Measurements from ENCODE around the gene PPP2R5C. TPM values are rescaled to one million over a fixed set of nuclear protein-coding genes. Genes with fewer than 3 reads are reported as not detected.

The PPP2R5C gene
- total and polyA plus RNA-seq, 9 of the 15 experiments (the other 6 are each of a cell fraction or from before 2014, with no cell fraction given) = 284 to 617 (median 395) TPM

DNA sequence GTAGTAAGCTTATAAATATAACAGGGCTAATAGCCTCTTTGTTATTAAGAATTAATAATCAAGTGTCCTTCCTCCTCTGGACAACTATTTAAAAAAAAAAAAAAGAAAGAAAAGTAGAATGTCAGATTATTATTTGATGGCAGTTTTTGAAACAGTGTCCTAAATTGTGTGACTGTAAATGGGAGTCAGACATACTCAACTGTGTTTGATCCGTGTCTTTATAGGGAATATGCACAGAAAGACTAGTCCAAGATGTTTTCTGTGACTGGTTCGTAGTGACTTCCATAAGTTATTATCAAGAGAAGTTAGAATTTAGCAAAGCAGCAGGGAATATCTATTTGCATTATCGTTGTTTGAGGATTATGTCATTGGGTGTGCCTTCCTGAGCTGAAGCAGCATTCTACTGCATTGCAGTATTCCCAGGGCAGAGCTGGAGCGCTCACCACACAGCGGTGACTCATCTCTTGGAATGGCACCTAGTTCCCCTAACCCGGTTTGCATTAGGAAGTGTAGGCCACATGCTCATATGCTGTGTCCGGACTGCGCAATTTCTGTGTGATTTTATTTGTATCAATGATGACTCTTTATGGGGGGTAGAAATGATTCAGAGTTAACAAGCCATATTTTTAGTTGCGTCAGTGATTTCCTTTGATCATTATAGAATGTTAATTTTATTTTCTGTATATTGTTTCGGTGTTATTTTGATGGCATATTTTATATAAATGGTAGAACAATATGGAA lies 210.8 kb downstream of the PPP2R5C start (continued):
- TF ChIP-seq RBM14 (IDR thresholded peaks at IDR 0.05; ENCODE audit: borderline replicate concordance, insufficient read depth, low read depth, low read length) (no peak), KLF10 (CRISPR knock-in tag; IDR thresholded peaks at IDR 0.05) (no peak), ZNF408 (CRISPR knock-in tag; IDR thresholded peaks at IDR 0.05; ENCODE audit: low read depth) (no peak), GTF2E2 (tag; IDR thresholded peaks at IDR 0.05) (no peak), CHCHD3 (CRISPR knock-in tag; IDR thresholded peaks at IDR 0.05) (no peak), GABPB2 (CRISPR knock-in tag; conservative IDR thresholded peaks at IDR 0.05) (no peak), MTA2 (IDR thresholded peaks at IDR 0.05; ENCODE audit: low read depth) (0 out of 2 replicates have a peak, but pooled peaks have one; percentile 27), RHOXF2B (CRISPR knock-in tag; conservative IDR thresholded peaks at IDR 0.05) (no peak), JUND (IDR thresholded peaks at IDR 0.05; ENCODE audit: borderline replicate concordance, low read depth, low read length) (peak; percentile 98), JUND (tag; IDR thresholded peaks at IDR 0.05; ENCODE audit: borderline replicate concordance, low read depth, low read length) (peak; percentile 98)

DNA sequence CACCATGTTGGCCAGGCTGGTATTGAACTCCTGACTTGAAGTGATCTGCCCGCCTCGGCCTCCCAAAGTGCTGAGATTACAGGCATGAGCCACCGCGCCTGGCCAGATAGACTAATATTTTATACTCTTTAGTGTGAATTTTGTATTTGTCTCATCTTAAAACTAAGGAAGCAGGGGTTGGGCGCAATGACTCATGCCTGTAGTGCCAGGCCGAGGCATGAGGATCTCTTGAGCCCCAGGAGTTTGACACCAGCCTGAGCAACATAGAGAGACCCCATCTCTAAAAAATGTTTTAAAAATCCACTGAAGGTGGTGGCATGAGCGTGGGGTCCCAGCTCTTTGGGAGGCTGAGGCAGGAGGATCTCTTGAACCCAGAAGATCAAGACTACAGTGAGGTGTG lies 211.8 kb downstream of the PPP2R5C start:
- intact Hi-C loops (cut with micrococcal nuclease) (no loop called here), in situ Hi-C loops (cut with MboI) (no loop called here)
- H3K27ac ChIP-seq (ENCODE audit: extremely low read depth, low read depth, low read length) = no peak overlapping the region
- no peaks in the 10 kb centered on the region for H3K9me1 ChIP-seq (ENCODE audit: control insufficient read depth, insufficient read depth, low read length)
- no peak overlapping the region for H3K4me3 ChIP-seq
- ChIA-PET CTCF (ENCODE audit: low intra/inter-chr PET ratio) (no interaction called here), POLR2A (interaction anchor here (0.6 to 1.0 kb wide), 2 partner anchors 86 to 165 kb away, joined by 3 read pairs; no protein-coding TSS in a partner anchor)
- H3K4me1 ChIP-seq (replicated peaks in 1 of 2; ENCODE audit: control insufficient read depth in 2 of 2, insufficient read depth in 2 of 2, low read length in 2 of 2) = peaks cover 0 to 10% of the 10 kb centered on the region in 2 experiments; a peak in 3 of 5 replicates
- H3K27me3 ChIP-seq (ENCODE audit: control insufficient read depth in 2 of 2, insufficient read depth in 2 of 2, low read length in 2 of 2) = no peaks in the 10 kb centered on the region
- 98% methylated on average over 6 of the region's 7 CpGs for WGBS (ENCODE audit: insufficient coverage, low coverage, missing lambda C conversion rate)
- H3K36me3 ChIP-seq (ENCODE audit: control insufficient read depth, insufficient read depth, low read length) = peaks cover 64% of the 10 kb centered on the region
- no peak overlapping the region for H2AFZ ChIP-seq (ENCODE audit: low read depth, low read length)
- DNase-seq (ENCODE audit: extremely low read depth in 1 of 4, low spot score in 3 of 4) (no peak), ATAC-seq (no peak), FAIRE-seq (no peak)
- H4K20me1 ChIP-seq (replicated peaks; ENCODE audit: control insufficient read depth, insufficient read depth, low read length) = peaks cover 7% of the 10 kb centered on the region; the same call in 1 of the 2 replicates
- H3K4me2 ChIP-seq (ENCODE audit: insufficient read depth, low read length) = no peak overlapping the region
- H3K9ac ChIP-seq (ENCODE audit: insufficient read depth in 1 of 2, low read depth in 2 of 2, low read length in 2 of 2) = peak overlapping the region in 1 of 2 experiments; percentile 13; a peak in 1 of 4 replicates
- no TSS peak for BruUV-seq (replicated peaks)
- no peaks in the 10 kb centered on the region for H3K9me3 ChIP-seq (replicated peaks; ENCODE audit: control insufficient read depth, insufficient read depth, low read depth, low read length)
- H3K79me2 ChIP-seq (ENCODE audit: control insufficient read depth, insufficient read depth, low read length) = peaks cover 75% of the 10 kb centered on the region
- TF ChIP-seq STAG1 (CRISPR knock-in tag; IDR thresholded peaks at IDR 0.05; ENCODE audit: borderline replicate concordance) = no peak
- TF ChIP-seq POLR2H (tag; IDR thresholded peaks at IDR 0.05; ENCODE audit: low read depth) = no peak
- no peak for TF ChIP-seq ZNF12 (CRISPR knock-in tag; IDR thresholded peaks at IDR 0.05)
- TF ChIP-seq, protein P1, sequence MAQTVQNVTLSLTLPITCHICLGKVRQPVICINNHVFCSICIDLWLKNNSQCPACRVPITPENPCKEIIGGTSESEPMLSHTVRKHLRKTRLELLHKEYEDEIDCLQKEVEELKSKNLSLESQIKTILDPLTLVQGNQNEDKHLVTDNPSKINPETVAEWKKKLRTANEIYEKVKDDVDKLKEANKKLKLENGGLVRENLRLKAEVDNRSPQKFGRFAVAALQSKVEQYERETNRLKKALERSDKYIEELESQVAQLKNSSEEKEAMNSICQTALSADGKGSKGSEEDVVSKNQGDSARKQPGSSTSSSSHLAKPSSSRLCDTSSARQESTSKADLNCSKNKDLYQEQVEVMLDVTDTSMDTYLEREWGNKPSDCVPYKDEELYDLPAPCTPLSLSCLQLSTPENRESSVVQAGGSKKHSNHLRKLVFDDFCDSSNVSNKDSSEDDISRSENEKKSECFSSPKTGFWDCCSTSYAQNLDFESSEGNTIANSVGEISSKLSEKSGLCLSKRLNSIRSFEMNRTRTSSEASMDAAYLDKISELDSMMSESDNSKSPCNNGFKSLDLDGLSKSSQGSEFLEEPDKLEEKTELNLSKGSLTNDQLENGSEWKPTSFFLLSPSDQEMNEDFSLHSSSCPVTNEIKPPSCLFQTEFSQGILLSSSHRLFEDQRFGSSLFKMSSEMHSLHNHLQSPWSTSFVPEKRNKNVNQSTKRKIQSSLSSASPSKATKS (CRISPR knock-in tag; IDR thresholded peaks at IDR 0.05) = no peak
- TF ChIP-seq RBM25 (IDR thresholded peaks at IDR 0.05; ENCODE audit: low read depth, low read length, severe bottlenecking) = no peak
- no peak for TF ChIP-seq CHCHD3 (CRISPR knock-in tag; IDR thresholded peaks at IDR 0.05)
- TF ChIP-seq ZNF785 (CRISPR knock-in tag; IDR thresholded peaks at IDR 0.05) = no peak
- TF ChIP-seq ZNF175 (CRISPR knock-in tag; IDR thresholded peaks at IDR 0.05; ENCODE audit: low read depth) = no peak
